GM10248 (cell line): ENCODE measurements around the gene DRC1.

Experiments
- CTCF ChIA-PET: fragments of 300-600 bp; sonication (Branson Sonifier 250); formaldehyde crosslinking; extraction: SDS; loops from one replicate; lab custom pipeline; 2021; ENCODE audit warnings: antibody characterized with exemption; lab: Yijun Ruan, JAX
- POLR2A ChIA-PET: fragments of 350-650 bp; sonication (Branson Sonifier 250); formaldehyde crosslinking; extraction: SDS; loops from one replicate; lab custom pipeline; 2020; ENCODE audit warnings: antibody characterized with exemption; lab: Yijun Ruan, JAX
- DNase-seq: peaks from one replicate; pipeline ENCODE4 v3.0.0; 2012; ENCODE audit errors: extremely low spot score
- TF ChIP-seq, protein P1 (sequence below): IDR thresholded peaks from 2 replicates; pipeline ENCODE4 v1.5.1; 2012; ENCODE audit warnings: mild to moderate bottlenecking, low read depth; ENCODE audit errors: extremely low read depth, missing control alignments, control extremely low read depth

Gene DRC1

DNA sequence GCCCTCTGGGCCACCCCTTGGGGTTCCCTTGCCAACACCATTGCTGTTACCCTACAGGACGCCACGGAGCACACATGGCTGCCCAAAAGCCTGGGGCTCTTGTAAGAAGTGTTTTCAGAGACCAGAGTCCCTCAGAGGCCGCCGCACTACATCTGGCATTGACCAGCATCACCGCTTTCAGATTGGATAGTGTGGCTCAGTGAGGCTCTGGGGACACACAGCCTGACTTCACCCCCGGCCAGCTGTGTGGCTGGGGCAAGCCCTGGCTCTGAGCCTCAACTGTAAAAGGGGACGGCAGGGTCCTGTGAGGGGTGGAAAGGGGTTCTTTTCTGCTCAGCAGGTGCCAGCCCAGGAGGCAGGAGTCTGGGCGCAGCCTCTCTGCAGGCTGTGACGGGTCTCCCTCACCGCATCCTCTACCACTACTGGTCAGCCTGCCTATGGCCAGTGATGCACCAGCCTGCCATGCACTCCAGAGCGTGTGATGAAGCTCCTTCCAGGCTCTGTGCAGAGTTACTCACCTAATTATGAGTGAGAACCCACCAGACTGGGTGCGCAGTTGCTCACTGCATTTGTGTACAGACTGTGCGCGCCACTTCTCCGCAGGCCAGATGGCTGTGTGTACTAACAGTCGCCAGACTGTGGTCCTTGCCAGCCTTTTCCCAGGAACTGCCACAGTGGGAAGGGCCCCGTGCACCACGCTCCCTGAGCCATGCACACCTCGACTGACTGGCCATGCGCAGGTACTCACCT is 86.9 kb downstream of the DRC1 start:
- ChIA-PET POLR2A (no interaction called here), CTCF (no interaction called here)
- TF ChIP-seq, protein P1, sequence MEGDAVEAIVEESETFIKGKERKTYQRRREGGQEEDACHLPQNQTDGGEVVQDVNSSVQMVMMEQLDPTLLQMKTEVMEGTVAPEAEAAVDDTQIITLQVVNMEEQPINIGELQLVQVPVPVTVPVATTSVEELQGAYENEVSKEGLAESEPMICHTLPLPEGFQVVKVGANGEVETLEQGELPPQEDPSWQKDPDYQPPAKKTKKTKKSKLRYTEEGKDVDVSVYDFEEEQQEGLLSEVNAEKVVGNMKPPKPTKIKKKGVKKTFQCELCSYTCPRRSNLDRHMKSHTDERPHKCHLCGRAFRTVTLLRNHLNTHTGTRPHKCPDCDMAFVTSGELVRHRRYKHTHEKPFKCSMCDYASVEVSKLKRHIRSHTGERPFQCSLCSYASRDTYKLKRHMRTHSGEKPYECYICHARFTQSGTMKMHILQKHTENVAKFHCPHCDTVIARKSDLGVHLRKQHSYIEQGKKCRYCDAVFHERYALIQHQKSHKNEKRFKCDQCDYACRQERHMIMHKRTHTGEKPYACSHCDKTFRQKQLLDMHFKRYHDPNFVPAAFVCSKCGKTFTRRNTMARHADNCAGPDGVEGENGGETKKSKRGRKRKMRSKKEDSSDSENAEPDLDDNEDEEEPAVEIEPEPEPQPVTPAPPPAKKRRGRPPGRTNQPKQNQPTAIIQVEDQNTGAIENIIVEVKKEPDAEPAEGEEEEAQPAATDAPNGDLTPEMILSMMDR, result no peak
- DNase-seq, result no peak

DNA sequence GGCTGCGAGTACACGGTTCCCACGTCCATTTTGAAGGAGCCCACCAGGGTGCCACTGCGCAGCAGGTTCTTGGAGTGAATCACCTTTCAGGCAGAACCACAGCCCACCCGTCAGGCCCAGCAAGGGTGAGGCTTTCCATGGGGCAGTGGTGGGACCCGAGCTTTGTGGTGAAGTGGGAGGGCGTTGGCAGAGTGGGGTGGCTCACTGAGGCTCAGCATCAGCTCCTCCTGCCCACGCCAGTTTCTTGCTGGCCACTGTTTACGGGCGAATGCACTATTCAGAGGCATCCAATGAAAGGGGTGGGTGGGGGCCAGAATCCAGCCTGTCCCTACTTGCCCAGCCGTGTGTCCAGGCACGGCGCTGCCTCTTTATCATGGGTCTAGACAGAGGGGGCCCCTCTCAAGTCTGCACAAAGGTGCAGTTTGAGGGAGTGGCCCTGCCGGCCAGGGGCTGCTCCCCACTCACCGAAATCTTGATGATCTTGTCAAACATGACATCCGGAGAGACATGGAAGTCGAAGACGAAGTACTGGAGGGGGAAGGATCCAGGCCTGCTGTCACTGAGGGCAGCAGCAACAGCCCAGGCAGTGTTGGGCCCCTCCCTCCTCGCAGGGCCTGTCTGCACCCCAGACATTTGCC is 87.6 kb downstream of the DRC1 start:
- TF ChIP-seq, protein P1, result no peak
- CTCF ChIA-PET, result no interaction called here
- POLR2A ChIA-PET, result no interaction called here
- no peak for DNase-seq

DNA sequence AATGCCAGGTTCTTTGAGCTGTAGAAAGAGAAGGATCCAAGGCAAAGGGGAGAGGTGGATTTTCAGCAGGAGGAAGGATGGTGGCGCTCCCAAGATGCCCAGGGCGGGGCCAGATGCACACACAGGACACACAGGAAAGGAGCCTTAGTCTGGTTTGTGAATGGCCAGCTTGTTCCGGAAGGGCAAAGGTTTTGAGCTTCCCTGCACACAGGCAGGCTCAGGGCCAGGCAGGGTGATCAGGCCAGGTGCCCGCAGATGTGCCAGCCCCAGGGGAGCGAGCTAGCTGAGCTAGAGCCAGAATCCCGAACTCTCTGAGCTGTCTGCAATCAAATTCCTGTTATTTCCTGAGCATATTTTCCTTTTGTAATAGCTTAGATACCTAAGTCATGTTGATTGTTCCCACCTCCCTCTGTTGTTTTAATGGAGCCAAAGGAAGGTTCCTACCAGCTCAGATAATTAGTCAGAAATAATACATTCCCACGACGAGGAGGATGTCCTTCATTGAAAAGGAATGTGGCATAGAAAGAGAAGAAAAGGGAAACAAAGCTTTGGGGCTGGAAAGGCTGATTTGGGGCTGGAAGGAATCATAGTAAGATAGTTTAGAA is 89.9 kb downstream of the DRC1 start:
- ChIA-PET POLR2A (no interaction called here), CTCF (interaction anchor here (0.9 to 2.7 kb wide), 5 partner anchors 11 to 86 kb away, joined by 3 to 8 read pairs (median 5); no protein-coding TSS in a partner anchor)

DNA sequence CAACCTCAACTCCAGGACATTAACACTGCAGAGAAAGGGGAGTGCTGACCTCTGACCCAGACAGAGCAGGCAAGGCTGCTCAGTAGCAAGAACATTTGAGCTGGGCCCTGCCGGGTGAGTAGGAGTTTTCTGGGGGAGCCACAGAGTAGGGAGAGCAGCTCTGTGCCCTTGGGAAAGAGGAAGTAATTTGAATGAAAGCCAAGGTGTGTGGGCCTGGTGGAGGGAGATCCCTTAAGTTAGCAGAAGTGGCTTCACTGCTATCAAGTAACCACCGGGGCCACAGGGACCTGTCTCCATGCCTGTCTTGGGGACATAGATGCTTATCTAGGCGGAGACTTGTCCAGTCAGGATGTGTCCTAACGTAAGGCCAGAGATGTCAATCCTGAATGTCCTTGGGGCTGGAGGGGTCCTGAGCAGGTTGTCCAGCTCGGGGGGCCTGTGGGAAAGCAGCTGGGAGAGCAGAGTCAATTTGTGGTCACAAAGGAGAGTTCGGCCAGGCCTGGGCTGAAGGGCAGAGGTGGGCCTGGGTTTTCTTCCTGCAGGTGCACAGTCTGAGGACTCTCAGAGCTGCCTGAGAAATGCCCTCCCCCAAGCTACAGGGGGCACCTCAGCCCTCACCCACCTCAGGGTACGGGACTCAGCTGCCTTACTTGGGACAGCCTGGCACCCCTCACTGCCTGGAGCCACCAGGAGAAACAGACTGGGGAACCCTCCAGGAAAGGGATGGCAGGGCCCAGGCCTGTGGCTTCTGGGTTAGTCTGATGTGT is 91.2 kb downstream of the DRC1 start:
- DNase-seq, result no peak
- TF ChIP-seq, protein P1, result no peak
- ChIA-PET CTCF (interaction anchor here (1.3 to 2.7 kb wide), 3 partner anchors 10 to 23 kb away, joined by 3 to 8 read pairs (median 5); no protein-coding TSS in a partner anchor), POLR2A (no interaction called here)

More for the DNA sequence above, 89.9 kb downstream of the DRC1 start:
- DNase-seq, result no peak
- TF ChIP-seq, protein P1, result no peak

DNA sequence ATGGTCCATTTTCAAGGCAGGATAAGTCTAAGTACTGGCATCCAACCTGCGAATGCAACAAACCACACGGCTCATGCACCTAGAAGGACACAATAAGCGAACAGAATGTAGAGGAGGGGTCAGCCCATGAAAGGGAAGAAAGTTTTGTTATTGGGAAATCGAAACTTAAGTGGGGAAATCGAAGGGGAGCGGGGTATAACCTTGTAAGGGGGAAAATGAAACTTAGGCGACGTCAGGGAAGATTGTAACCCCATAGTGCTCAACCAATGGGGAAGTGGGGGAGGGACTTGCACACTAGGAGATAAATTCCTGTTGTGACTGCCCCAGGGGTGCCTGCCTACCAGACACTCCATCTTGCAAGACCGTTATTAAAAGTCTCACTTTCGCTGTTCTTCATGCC is 91.8 kb downstream of the DRC1 start:
- TF ChIP-seq, protein P1, result no peak
- POLR2A ChIA-PET, result no interaction called here
- CTCF ChIA-PET, result interaction anchor here (2.7 kb wide), 1 partner anchor 10 kb away, joined by 8 read pairs; no protein-coding TSS in a partner anchor
- DNase-seq, result no peak

DNA sequence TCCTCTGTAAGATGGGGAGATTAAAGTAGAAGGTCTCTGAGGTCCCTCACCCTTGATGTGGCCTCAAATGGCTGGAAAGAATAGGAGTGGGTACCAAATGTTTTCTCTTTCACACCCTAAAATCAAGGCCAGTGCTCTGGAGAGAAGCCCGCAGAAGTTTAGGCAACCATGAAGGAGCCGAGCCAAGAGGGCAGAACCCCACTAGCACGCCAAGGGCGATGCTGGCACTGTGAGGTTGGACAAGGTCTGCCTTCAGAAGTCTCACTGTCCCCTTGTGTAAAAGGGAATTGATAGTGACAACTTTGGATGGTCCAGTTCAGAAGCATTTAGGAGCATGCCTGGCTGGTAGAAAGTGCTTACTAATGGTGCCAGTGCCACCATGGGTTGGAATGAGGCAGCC is 92.5 kb downstream of the DRC1 start:
- CTCF ChIA-PET, result no interaction called here
- TF ChIP-seq, protein P1, result no peak
- POLR2A ChIA-PET, result no interaction called here
- no peak for DNase-seq
